HG02798 (cell line): ENCODE measurements around the gene MELK.

Source experiments
- ATAC-seq: cut with Tn5 transposase; IDR thresholded peaks from one replicate; pipeline ENCODE4 v1.9.1; 2021; ENCODE audit warnings: mild to moderate bottlenecking; ENCODE audit not compliant: unreplicated experiment, poor library complexity

Gene MELK

DNA sequence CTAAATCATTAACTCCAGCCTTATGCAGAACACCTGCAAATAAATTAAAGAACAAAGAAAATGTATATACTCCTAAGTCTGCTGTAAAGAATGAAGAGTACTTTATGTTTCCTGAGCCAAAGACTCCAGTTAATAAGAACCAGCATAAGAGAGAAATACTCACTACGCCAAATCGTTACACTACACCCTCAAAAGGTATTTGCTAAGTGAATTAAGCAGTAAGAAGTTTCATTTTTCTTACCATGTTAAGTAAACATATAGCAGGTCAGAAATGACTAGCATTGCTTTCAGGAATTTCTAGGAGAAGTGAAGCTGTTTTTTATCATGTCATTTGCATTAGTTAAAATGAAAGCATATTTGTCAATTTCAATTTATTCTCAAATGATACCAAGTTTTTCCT is 92.7 kb downstream of the MELK start:
- no peak for ATAC-seq

DNA sequence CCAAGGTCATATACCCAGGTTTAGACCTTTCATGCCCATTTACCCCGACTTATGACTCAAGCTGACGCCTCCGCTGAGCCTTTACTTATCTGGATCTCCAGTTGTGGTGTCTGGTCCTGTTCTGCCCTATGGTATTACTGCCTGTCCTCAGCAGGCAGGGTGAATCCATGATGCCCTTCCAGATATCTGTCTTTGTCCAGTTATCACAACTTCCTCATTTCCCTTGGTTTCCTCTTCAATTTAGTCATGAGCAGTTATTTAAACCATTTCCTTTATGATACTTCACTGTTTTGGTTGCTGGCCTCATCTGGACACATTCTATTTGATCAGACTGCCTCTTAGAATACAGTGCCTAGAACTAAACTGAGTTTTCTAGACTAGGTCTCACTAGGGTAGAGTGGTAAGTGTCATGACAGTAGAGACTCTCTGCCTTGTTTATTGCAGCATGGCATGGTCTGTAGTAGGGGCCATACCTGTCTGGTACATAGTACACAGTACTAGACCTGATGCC is 93.3 kb downstream of the MELK start:
- ATAC-seq: peak; percentile 49

DNA sequence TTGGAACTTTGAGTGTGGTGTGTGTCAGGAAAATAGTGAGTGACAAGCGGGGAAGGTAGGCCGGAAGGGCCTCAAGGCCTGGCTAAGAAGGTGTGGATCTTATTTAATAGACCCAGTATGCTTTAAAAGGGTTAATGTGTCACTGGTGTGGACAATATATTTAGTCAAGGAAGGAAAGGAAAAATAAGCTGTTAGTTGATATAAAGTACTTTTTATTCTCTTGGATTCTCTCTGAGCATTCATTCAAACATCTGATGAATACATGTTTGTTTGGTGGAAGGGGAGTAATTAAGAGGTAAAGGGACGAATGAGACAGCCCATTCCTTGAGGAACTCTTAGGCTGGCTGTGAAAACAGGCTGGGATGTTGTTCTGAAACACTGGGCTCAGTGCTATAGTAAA is 98.9 kb downstream of the MELK start:
- no peak for ATAC-seq

DNA sequence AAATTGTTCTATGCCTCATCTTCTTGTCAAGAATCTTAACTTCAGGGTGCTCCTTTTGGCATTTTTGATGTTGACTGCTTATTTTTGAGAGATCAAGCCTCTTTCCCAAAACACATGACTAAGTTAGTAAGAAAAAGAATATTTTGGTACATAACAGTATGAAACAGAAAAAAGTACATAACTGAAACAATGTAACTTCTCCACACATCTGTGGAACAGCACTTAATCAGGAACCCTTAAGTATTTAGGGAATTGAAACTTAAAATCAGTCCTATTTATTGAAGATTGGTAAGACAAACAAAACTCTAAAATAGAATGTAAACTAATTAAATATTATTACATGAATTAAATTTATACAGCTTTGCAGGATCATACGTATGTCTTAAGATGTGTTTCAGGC is 103.4 kb downstream of the MELK start:
- no peak for ATAC-seq

DNA sequence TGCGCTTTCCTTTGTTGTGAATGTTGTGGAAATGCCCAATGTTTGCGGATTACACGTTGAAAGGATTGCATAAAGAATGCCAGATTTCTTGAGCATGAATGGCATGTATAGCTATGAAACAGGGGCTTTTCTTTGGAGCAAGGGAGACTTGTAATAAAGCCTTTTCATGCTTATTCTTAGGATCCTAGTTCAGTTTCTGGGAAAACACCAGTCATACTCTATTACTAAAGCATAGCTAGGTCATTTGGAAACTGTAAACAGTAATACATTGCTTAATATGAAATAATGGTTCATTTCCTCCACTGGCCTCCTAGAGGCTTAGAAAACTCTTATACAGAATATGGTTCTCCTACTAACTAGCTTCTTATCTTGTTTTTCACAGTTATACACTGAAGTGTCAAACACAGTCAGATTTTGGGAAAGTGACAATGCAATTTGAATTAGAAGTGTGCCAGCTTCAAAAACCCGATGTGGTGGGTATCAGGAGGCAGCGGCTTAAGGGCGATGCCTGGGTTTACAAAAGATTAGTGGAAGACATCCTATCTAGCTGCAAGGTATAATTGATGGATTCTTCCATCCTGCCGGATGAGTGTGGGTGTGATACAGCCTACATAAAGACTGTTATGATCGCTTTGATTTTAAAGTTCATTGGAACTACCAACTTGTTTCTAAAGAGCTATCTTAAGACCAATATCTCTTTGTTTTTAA is 104.2 kb downstream of the MELK start:
- no peak for ATAC-seq

DNA sequence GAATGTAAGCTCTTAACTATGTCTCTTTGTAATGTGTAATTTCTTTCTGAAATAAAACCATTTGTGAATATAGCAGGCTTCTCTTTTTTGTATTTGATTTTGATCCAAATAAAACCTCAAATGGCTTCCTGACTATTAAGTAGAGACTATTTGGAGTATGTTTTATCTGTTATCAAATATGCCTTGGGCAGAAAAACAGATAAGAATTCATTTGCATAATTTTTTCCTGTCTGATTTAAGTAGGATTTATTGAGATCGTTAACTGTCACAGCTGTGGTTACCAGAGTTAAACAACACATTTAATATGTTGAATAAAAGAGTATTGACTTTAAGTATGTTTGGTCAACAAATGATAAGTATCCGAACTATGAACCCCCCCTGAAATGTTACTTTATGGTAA is 104.9 kb downstream of the MELK start:
- no peak for ATAC-seq

- no peak for ATAC-seq
These were observed 107.0 kb downstream of the MELK start for GRCh38 chr9:36679710-36680109.

GRCh38 chr9:36686471-36686870 is 113.8 kb downstream of the MELK start:
- no peak for ATAC-seq

GRCh38 chr9:36690412-36691168 is 117.9 kb downstream of the MELK start:
- ATAC-seq: no peak

- ATAC-seq: no peak
These were observed 119.0 kb downstream of the MELK start for GRCh38 chr9:36691671-36692070.

DNA sequence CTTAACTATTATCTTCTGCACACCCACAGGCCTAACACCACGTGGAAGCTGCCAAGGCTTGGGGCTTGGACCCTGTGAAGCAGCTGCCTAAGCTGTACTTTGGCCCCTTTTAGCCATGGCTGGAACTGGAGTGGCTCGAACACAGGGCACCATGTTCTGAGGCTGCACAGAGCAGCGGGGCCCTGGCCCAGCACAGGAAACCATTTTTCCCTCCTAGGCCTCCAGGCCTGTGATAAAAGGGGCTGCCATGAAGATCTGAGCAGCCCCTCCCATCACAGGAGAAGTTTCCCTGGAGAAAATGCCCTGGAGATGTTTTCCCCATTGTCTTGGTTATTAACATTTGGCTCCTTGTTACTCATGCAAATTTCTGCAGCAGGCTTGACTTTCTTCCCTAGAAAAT is 126.3 kb downstream of the MELK start:
- ATAC-seq: no peak

- ATAC-seq: no peak
These were observed 131.5 kb downstream of the MELK start for GRCh38 chr9:36704148-36704547.

DNA sequence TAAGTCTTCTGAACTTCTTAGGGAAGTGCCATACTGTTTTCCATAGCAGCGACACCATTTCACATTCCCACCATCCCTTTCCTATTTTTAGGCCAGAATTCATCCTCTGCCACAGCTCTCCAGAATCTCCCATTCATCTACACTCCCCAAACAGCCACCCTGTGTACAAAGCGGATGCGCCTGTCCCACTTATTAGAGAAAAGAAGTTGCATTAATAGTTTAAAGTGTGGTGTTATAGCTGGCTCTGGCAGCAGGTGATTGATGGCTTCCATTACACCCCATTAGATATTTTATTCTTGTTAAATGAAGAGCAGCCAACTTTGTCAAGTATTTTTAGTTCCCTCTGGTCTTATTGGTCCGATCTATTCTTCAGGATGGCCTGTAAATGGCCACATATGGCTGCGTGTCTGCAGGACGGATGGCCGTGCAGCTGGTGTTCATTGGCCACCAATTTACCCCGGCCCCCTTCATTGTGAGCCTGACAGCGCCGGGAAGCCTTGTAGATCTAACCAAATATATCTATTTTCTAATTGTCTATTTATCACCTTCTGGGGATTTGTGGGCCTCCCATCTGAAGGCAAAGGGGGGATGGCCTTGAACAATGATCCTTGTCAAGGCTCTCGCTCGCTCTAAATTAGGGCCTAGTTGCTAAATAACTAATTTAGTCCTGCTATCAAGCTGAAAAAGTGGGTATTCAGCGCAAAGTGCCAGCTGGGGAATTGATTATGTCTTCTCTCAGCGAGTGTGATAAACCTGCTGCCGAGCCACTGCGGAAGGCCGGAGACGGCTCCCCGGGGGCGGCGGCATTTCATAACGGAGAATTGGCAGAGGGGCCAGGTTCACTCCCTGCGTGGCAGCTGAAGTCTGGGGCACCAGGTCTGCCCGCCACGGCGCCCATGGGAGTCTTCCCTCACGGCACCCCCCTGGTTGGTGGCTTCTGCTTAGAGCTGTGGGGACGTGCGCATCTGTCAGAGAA is 141.1 kb downstream of the MELK start:
- no peak for ATAC-seq

GRCh38 chr9:36716496-36716895 is 143.8 kb downstream of the MELK start:
- ATAC-seq: no peak

DNA sequence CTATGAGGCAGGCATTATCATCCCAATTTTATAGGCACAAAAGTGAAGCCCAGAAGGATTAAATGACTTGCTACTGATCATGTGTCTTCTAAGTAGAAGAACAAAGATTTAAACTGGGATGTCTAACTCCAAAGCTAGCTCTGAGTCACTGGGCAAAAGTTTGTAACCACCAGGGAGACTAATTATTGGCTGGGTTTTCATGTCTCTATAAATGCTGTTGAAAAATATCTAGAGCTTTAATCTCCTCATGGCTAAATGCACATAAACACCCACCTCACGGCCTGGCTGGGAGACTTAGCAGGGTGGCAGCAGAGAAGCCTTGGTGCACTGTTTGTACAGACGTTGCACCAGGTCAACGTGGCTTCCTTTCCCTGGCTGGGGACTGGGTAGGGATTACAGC is 144.6 kb downstream of the MELK start:
- ATAC-seq: no peak

DNA sequence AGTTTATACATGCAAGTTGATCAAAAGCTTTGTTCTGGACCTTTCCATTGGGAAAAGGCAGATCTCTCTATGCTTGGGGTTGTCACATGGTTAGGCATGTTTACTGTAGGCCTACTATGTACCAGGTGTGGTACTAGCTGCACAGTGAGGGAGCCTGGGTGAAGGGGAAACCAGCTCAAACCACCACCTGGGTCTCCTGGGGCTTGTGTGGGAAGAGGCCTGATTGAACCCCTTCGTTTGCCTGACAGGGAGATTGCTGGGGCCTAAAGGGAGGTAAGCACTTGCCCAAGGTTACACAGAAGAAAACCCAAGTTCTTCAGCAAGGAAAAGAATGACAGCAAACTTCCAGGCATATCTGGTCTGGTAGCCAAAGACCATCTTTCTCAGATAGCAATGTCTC is 145.9 kb downstream of the MELK start:
- ATAC-seq: no peak

DNA sequence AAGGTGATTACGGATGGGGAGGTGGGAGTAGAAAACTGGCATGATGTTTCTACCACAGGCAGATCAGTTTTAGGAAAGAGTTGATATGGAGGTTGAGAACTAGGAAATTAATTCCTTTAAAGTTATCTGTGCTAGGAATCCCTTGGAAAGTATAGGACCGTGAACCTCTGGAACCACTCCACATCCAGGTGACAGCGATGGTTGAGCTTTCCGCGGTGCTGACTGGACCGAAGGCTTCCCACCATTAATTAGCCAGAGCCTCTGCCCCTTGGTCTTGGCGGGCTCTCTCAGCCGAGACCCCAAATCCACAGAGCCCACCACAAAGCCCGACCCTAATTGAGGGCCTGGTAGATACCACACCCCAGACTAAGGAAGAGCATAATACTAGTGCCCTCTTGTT is 147.3 kb downstream of the MELK start:
- ATAC-seq: no peak

DNA sequence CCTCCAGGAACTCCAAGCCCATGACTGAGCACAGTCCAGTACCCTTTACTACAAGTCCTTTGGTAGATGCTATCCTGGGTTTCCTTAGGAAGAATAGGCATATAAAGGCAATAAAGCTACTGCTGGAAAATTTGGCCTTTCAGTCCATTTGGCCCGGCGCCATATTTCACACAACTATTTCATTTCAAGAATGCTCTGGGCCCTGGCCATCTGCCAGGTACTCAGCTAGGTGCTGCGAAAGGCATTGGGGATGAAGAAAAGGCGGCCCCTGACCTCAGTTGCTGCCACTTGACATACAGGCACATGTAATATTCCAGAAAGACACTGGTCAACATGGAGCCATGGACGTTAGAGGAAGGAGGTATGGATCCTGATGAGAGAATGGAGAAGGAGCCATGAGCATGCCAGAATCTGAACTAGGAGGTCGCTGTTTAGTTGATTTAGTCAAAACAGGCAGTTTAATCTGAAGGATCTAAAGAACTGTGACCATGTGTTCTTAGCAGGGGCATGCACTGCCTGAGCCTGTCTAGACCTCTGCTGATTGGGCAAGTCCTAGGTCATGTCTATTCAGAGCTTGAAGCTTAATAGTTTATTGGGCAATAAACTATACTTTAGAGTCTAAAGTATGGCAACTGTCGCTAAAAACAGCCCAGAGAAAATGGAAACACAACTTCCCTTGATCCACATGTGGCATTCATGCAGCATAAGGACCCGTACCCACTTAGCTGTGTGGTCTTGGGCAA is 149.3 kb downstream of the MELK start:
- ATAC-seq: no peak

DNA sequence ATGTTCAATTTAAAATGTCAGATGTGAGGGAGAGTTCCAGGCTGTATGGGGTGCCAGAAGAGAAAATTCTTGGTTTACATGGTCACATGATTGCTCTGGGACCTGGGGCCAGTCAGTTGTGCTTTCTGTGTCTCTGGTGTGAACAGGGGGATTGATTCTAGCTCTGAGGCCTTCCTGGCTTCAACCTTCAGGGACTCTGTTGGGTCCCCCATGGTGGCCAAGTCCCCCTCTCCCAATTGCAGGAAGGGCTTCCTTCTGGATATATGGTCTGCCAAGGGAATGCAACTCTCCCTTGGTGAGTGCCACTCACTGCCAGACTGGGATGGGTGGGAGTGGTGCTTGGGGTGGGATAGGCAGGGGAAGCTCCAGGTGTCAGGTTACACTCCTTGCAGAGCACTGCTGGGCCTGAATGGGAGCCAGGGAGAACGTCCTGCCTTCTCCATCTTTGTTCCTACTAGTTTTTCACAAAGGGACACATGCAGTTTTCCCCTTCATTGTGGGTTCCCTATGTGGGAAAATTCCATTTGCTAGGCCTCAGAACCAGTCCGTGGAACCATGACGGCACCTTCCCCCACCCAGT is 153.2 kb downstream of the MELK start:
- ATAC-seq: no peak
